GM21825 (cell line): Measurements from ENCODE around the gene CATSPERZ.
A peak's percentile ranks its signal among the peaks of the same experiment; 100 is the strongest.
"Not testable (repeated sequence)": the region's sequence is repeated elsewhere in the genome, so short reads cannot be mapped to it uniquely, and the experiment has no call there.

Source experiments
- ATAC-seq: cut with Tn5 transposase; IDR thresholded peaks from one replicate; pipeline ENCODE4 v1.9.1; 2021; ENCODE audit warnings: mild to moderate bottlenecking, moderate library complexity; ENCODE audit not compliant: unreplicated experiment

CATSPERZ gene

DNA sequence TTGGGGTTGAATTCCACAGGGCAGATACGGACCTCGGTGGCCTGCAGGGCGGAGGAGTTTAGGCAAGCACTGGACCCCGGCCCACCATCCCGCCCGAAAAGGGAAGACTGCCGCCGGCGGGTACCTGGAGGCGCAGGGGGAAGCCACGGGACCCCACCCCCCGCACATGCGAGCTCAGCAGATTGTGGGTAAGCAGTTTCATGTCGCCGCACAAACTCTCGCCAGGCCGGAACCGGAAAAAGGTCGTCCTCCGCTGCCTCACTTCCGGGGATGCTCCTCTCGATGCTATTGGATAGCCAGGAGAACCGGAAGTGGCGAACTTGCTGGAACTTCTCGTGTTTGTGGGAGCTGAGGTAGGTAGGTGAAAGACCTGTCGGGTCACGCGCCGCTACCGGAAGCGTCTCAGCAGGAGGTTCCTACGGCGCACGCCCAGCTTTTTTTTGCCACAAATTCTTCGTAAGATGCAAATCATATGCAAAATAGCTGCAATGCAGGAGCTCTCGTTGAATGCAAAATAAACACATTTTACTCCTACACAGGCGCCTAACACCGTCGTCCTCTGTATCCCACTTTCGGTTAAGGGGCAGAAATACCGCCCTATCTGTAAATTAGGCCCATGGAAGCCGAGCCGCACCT is 17.3 kb downstream of the CATSPERZ start, which contains the start of gene TRMT112:
Gene TRMT112 (minus strand): TSS at position 235 of the 636 bp plus-strand sequence. CDS start 33 bp downstream, at position 202.
- peak; percentile 55 for ATAC-seq

DNA sequence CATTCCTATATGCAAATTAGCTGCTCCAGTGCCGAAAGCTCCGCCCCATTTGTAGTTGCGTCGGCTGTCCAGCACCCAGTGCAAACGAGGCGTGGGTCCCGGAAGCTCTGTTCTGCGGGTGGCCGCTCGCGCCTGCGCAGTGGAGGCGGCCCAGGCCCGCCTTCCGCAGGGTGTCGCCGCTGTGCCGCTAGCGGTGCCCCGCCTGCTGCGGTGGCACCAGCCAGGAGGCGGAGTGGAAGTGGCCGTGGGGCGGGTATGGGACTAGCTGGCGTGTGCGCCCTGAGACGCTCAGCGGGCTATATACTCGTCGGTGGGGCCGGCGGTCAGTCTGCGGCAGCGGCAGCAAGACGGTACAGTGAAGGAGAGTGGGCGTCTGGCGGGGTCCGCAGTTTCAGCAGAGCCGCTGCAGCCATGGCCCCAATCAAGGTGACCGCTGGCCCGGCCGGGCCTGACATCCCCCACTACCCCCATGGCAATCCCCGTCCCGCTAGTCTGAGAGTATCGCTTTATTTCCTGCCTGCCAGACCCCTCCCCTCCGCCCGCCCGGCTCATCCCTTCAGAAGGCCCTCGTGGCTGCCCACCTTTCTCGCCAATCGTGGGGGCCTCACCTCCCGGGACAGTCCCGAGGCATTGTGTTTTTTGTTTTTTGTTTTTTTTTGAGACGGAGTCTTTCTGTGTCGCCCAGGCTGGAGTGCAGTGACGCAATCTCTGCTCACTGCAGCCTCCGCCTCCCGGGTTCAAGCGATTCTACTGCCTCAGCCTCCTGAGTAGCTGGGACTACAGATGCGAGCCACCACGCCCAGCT is 18.0 kb downstream of the CATSPERZ start, which contains the start of gene PRDX5:
Gene PRDX5 (plus strand): TSS at position 161 of the 805 bp plus-strand sequence. CDS start 95 bp downstream, at position 256.
- ATAC-seq: peak; percentile 56

DNA sequence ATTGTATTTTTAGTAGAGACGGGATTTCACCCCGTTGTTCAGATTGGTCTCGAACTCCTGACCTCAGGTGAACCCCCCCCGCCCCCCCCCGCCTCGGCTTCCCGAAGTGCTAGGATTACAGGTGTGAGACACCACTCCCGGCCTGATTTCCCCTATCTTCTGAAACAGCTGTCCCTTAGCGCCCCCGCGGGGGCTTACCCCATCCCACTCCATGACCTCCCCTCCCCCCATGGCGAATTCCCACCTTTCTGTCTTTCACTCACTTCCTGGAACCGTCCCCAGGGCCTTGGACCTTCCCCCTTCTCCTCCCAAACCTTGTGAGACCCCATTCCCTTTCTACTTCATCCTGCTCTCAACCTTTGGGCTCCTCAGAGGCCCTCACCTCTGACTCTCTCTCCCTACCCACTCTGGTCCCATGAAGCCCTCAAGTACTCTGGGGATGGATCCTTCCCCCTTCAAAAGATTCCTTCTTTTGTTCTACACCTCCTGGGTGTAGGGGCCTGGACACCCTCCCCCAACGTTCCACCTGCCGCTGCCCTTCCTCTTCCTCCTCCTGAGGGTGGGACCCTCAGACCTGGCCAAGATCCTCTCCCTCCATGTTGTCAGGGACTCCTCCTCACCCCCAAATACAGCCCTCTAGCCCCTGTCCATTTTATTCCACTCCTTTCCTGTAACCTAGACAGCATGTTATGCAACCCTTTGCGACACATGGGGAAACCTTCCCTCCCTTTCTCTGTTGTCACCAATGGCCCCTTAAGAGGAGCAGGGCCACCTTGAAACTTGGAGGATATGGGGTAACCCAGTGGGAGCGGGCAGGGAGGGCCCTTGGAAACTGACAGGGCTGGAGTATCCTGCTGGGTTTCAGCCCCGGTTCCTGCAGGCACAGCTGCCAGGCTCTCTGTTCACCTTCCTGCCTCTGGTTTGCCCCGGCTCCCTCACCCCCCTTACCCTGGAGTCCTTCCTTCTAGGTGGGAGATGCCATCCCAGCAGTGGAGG is 18.9 kb downstream of the CATSPERZ start:
- ATAC-seq: no peak

DNA sequence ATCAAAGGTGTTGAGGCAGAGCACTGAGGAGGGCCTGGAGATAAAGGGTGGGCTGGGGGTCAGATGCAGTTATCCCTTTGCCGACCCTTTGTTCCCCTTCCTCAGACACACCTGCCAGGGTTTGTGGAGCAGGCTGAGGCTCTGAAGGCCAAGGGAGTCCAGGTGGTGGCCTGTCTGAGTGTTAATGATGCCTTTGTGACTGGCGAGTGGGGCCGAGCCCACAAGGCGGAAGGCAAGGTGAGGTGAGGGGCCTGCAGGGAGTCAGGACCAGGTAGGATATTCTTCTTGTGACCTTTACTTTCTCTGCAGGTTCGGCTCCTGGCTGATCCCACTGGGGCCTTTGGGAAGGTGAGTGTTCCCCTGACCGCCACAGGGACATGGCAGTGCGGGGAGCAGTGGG is 20.4 kb downstream of the CATSPERZ start:
- ATAC-seq: no peak

DNA sequence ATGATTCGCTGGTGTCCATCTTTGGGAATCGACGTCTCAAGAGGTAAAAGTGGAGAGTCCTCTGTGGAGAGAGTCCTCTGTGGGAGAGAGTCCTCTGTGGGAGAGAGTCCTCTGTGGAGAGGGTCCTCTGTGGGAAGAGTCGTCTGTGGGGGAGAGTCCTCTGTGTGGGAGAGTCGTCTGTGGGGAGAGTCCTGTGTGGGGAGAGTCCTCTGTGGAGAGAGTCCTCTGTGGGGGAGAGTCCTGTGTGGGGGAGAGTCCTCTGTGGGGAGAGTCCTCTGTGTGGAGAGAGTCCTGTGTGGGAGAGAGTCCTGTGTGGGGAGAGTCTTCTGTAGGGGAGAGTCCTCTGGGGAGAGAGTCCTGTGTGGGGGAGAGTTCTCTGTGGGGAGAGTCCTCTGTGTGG is 20.9 kb downstream of the CATSPERZ start:
- no peak for ATAC-seq

DNA sequence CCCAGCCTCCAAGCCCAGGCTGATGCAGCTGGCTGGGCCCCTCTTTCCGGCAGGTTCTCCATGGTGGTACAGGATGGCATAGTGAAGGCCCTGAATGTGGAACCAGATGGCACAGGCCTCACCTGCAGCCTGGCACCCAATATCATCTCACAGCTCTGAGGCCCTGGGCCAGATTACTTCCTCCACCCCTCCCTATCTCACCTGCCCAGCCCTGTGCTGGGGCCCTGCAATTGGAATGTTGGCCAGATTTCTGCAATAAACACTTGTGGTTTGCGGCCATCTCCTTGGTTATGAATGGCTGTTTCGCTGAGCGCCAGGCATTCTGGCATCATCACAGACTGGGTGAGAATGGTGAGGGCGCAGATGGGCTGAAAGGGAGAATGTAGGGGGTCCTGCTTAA is 21.4 kb downstream of the CATSPERZ start:
- no peak for ATAC-seq

DNA sequence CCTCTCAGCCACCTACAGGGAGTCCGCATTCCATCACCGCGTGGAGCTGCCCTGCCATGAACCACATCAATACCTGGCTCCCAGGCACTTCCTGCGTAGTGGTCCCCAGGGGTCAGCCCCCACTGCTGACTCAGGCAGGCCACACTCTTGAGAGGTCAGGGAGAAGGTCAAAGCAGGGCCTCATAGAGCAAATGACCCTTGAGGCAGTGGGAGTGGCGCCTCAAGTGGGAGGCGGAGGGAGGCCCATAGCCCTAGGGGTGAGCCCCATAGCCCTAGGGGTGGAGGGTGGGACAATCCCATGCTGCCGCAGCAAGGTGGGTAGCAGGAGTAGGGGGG is 22.7 kb downstream of the CATSPERZ start:
- ATAC-seq: no peak

DNA sequence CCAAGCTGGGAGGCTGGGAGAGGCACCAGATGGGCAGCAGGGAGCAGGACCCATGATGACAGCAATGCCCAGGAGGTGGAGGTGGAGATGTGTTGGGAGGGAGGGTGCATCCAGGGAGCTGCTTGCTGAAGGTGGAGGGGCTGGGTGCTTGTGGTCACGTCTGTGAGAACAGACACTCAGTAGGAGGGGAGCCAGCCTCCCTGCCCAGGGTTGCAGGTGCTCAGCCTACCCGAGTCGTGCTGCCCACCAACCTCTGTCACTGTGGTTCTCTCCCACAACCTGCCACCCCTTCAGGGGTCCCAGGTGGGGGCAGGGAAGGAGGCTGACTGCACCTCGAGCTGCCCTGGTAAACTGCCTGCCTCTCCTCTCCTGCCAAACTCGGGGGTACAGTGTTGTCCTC is 23.2 kb downstream of the CATSPERZ start:
- ATAC-seq: no peak

DNA sequence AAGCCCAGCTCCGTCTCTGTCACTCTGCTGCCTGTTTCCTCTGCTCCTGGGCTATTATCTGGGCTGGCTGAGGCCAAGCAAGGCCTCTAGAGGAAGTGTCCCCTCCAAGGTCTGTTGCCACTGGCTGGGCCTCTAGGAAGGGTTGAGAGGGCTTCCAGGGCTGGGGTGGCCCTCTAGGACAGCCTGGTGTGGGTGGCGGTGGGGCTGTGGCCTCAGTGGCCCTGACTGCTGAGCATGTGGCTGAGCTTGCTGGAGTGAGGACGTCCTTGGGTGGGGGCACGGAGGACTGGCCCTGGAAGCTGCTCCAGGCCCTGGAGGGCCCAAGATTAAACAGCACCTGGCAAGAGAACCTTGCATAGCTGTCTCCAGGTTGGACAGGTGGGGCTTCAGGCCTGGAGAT is 23.8 kb downstream of the CATSPERZ start:
- ATAC-seq: not testable (repeated sequence)

DNA sequence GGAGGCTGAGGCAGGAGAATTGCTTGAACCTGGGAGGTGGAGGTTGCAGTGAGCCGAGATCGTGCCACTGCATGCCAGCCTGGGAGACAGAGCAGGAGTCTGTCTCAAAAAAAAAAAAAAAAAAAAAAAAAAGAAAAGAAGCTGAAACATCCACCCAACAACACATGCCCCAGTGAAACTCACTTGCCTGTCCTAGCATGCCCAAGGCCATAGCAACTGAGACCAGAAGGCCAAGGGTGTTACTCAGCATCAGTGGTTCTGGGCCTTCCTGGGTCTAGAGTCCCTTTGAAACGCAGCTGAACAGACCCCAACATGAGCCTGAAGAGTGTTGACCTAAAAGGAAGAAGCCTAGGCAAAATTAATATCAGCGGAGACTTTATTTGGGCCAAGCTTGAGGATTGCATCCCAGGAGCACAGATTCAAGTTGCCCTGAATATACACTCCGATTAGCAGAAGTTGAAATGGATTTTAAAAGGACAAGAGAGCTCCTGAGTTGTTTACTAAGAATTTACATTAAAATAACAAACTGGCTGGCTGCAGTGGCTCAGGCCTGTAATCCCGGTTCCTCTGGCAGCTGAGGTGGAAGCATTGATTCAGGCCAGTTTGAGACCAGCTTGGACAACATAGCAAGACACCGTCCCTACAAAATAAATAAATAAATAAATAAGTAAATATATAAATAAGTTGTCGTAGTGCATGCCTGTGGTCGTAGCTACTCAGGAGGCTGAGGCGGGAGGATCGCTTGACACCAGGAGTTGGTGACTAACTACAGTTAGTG is 24.7 kb downstream of the CATSPERZ start:
- no peak for ATAC-seq

DNA sequence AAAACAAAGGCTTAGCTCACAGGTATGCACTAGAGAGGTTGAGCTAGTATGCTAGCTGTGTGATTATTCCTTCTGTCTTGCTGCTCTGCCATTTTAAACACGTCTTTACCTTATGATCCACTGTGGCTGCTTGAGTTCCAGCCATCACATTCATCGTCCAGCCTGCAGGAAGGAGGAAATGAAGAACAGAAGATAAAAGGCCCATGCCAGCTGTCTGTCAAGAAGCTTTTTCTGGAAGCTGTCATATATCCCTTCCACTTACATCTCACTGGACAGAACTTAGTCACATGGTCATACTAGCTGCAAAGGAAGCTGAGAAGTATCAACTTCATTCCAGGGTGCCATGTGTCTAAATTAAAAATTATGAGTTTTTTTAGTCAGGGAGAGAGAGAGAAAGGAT is 27.2 kb downstream of the CATSPERZ start:
- no peak for ATAC-seq

DNA sequence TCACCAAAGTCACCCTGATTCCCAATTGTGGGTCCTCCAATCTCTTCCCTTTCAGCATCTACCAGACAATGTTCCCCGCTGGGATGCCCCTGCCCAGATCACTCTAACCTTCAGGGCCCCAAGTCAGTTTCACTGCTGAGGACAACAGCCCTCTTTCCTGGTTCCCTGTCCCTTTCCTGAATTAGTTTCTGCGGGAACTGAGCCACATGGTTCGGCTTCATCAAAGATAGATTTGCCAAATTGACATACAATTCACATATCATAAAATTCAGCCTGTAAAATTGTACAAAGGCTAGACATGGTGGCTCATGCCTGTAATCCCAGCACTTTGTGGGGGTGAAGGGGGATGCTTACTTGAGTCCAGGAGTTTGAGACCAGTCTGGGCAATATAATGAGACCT is 27.8 kb downstream of the CATSPERZ start:
- no peak for ATAC-seq

DNA sequence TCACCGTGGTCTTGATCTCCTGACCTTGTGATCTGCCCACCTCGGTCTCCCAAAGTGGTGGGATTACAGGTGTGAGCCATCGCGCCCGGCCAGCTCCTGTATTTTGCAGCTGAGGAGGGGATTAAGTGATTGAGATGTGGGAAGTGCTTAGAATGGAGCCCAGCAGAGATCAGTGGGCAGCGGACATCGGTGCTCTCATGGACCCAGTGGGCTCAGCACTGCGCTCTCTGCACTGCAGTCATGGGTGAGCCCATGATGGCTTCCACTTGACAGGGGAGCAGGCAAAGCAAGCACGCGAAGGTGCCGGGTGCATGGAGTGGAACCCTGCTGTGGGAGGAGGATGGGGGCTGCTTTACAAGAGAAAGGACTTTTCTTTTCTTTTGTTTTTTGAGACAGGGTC is 30.7 kb downstream of the CATSPERZ start:
- no peak for ATAC-seq

DNA sequence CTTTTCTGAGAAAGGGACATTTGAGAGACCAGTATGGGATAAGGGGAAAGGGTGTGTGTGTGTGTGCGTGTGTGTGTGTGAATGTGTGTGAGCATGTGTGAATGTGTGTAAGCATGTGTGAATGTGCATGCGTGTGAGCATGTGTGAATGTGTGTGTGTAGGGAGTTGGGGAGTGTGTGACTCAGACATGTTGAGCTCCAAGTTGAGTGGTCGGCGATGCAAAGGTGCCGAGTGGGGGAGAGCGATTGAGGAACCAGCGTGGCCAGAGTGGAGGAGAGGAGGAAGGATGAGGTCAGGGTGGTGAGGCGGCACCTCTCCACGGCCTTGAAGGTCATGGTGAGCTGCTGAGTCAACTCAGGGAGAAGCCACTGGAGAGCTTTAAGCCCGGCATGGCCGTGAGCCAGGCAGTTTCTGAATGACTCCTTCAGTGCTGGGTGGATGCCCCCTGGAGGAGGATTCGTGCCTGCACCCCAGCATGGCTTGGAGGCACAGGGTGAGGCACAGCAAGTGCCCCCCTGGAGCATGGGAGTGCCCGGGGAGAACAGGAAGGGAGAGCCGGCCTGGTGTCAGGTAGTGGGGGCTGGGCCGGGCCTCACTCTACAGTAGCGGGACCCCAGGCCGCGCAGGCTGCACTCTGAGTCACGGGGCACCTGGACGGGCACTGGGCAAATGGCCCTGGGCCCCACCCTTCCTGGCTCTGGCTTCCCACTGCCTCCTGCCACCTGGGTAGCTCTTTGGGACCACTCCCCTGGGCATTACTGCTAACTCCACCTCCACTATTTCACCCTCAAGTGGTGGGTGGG is 31.6 kb downstream of the CATSPERZ start:
- peak; percentile 44 for ATAC-seq

DNA sequence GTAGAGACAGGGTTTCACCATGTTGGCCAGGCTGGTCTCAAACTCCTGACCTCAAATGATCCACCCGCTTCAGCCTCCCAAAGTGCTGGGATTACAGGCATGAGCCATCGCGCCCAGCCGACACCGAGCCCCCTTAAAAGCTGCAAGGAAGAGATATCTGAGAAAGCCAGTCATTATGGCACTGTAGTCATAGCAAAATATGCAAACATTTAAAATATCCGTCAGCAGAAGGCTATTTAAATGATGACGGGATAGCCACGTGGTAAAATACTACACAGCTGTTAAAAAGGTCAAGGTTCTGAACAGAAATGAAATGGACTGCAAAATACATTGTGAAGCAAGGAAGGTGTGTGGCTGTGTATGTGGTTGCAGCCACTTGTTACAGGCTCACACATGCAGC is 33.4 kb downstream of the CATSPERZ start:
- ATAC-seq: no peak

DNA sequence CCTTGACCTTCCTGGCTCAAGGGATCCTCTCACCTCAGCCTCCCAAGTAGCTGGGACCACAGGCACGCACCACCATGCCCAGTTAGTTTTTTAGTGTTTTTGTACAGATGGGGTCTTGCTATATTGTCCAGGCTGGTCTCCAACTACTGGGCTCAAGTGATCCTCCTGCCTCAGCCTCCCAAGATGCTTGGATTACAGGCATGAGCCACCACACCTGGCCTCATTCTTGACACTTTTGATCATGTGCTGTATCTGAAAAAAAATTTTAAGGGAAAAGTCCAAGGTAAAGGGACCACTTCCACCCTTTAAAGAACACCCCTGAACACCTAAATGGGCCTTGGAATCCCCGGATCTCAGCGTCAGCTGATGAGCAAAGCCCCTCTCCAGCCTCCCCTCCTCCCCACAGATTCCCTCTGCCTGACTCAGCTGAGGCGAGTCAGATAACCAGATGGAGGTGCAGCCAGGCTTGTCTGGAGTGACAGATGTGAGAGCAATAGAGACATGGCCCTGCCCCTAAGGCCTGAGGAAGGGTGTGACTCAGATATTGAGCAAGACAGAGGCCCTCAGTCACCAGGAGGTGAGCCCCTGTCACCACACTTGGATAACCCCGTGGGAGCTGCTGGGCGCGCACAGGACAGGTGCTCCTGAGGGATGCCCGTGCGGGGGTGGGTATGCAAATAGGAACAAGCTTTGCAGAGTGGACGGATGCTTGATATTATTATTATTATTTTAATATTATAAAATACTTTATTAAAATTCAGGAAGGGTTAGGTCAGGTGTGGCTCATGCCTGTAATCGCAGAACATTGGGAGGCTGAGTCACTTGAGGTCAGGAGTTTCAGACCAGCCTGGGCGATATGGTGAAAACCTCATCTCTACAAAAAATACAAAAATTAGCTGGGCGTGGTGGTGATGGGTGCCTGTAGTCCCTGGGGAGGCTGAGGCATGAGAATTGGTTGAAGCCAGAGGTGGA is 34.9 kb downstream of the CATSPERZ start:
- peak; percentile 80 for ATAC-seq

DNA sequence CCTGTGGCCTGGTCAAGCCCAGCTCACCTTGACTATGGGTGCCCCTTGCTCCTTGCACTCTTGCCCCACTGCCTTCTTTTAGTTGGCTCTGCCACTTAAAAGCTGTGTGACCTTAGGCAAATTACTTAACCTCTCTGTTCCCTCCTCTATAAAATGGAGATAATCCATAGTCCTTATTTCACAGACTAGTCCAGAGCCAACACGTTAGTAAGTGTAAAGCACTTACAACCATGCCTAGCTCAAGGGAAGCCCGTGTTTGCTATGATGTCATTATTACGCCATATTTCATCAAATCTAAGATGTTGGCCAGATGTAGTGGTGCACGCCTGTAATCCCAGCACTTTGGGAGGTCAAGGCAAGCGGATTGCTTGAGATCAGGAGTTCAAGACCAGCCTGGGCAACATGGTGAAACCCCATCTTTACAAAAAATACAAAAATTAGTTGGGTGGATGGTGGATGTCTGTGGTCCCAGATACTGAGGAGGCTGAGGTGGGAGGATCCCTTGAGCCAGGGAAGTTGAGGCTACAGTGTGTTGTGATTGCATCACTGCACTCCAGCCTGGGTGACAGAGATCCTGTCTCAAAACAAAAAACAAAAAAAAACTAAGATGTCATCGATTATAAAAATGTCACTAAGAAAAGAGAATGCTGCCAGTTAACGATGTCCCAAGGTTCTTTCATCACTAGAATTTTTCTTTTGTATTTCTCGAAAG is 37.5 kb downstream of the CATSPERZ start:
- ATAC-seq: no peak

DNA sequence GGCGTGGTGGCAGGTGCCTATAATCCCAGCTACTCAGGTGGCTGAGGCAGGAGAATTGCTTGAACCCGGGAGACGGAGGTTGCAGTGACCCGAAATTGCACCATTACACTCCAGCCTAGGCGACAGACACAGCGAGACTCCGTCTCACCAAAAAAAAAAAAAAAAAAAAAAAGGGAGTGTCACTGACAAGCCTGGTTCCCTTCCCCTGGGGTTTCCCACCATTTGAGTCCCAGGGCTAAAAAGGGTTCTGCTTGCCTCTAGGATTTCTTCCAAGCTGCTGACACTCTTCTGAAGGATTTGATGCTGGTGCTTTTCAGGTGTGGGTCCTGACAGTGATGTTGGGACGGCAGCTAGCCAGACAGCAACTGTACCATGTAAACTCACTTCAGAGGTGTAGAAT is 38.6 kb downstream of the CATSPERZ start:
- no peak for ATAC-seq
